Measurements from ENCODE around the gene FHIP1B.

FHIP1B gene

GRCh38 chr11:6206456-6207180, 27.8 kb downstream of the FHIP1B start:
- TF ChIP-seq NFIC (IDR thresholded peaks at IDR 0.05): no peak
- TF ChIP-seq CREB1 (IDR thresholded peaks at IDR 0.05; ENCODE audit: low read depth): no peak
- no peak for TF ChIP-seq YY1 (IDR thresholded peaks at IDR 0.05; ENCODE audit: low read depth)
- no peak for TF ChIP-seq TEAD4 (IDR thresholded peaks at IDR 0.05)

GRCh38 chr11:6205366-6205765, 29.1 kb downstream of the FHIP1B start, which contains the start of gene C11orf42:
TSS of gene C11orf42 (plus strand) at chr11:6205557. CDS start at chr11:6205616, 59 bp downstream.
- TF ChIP-seq YY1 (IDR thresholded peaks at IDR 0.05; ENCODE audit: low read depth): no peak
- no peak for TF ChIP-seq NFIC (IDR thresholded peaks at IDR 0.05)
- no peak for TF ChIP-seq FOXM1 (IDR thresholded peaks at IDR 0.05; ENCODE audit: borderline replicate concordance, low read depth)
- TF ChIP-seq TCF12 (IDR thresholded peaks at IDR 0.05; ENCODE audit: low read depth): no peak
- TF ChIP-seq REST (IDR thresholded peaks at IDR 0.05; ENCODE audit: low read depth): no peak
- TF ChIP-seq CREB1 (IDR thresholded peaks at IDR 0.05; ENCODE audit: low read depth): no peak
- TF ChIP-seq TEAD4 (IDR thresholded peaks at IDR 0.05): no peak

GRCh38 chr11:6204706-6205105, 29.7 kb downstream of the FHIP1B start:
- no peak for TF ChIP-seq REST (IDR thresholded peaks at IDR 0.05; ENCODE audit: low read depth)
- TF ChIP-seq MAX (IDR thresholded peaks at IDR 0.05): no peak
- TF ChIP-seq USF1 (IDR thresholded peaks at IDR 0.05): no peak
- TF ChIP-seq CREB1 (IDR thresholded peaks at IDR 0.05; ENCODE audit: low read depth): no peak
- TF ChIP-seq CEBPB (IDR thresholded peaks at IDR 0.05): no peak
- no peak for TF ChIP-seq NFIC (IDR thresholded peaks at IDR 0.05)
- TF ChIP-seq EP300 (IDR thresholded peaks at IDR 0.05; ENCODE audit: borderline replicate concordance): no peak
- TF ChIP-seq TCF12 (IDR thresholded peaks at IDR 0.05; ENCODE audit: low read depth): no peak
- TF ChIP-seq TEAD4 (IDR thresholded peaks at IDR 0.05): no peak

- TF ChIP-seq RAD21 (IDR thresholded peaks at IDR 0.05; ENCODE audit: low read depth): no peak
These were observed 31.1 kb downstream of the FHIP1B start for GRCh38 chr11:6203327-6203726.

GRCh38 chr11:6202041-6202440, 32.4 kb downstream of the FHIP1B start:
- TF ChIP-seq USF1 (IDR thresholded peaks at IDR 0.05) (no peak), TCF12 (IDR thresholded peaks at IDR 0.05; ENCODE audit: low read depth) (no peak)

- TF ChIP-seq NFIC (IDR thresholded peaks at IDR 0.05): no peak
- no peak for TF ChIP-seq CREB1 (IDR thresholded peaks at IDR 0.05; ENCODE audit: low read depth)
- no peak for TF ChIP-seq USF1 (IDR thresholded peaks at IDR 0.05)
- TF ChIP-seq YY1 (IDR thresholded peaks at IDR 0.05; ENCODE audit: low read depth): no peak
- no peak for TF ChIP-seq EP300 (IDR thresholded peaks at IDR 0.05; ENCODE audit: borderline replicate concordance)
- TF ChIP-seq EGR1 (IDR thresholded peaks at IDR 0.05): no peak
These were observed 33.0 kb downstream of the FHIP1B start for GRCh38 chr11:6201481-6201880.

- no peak for TF ChIP-seq TEAD4 (IDR thresholded peaks at IDR 0.05)
- no peak for TF ChIP-seq TCF12 (IDR thresholded peaks at IDR 0.05; ENCODE audit: low read depth)
- no peak for TF ChIP-seq RAD21 (IDR thresholded peaks at IDR 0.05; ENCODE audit: low read depth)
- TF ChIP-seq NFIC (IDR thresholded peaks at IDR 0.05): no peak
- no peak for TF ChIP-seq CEBPB (IDR thresholded peaks at IDR 0.05)
- no peak for TF ChIP-seq EP300 (IDR thresholded peaks at IDR 0.05; ENCODE audit: borderline replicate concordance)
- TF ChIP-seq YY1 (IDR thresholded peaks at IDR 0.05; ENCODE audit: low read depth): no peak
- TF ChIP-seq MAX (IDR thresholded peaks at IDR 0.05): no peak
- no peak for TF ChIP-seq USF1 (IDR thresholded peaks at IDR 0.05)
- TF ChIP-seq FOXM1 (IDR thresholded peaks at IDR 0.05; ENCODE audit: borderline replicate concordance, low read depth): no peak
- TF ChIP-seq REST (IDR thresholded peaks at IDR 0.05; ENCODE audit: low read depth): no peak
- no peak for TF ChIP-seq TAF1 (IDR thresholded peaks at IDR 0.05; ENCODE audit: low read depth)
- no peak for TF ChIP-seq CREB1 (IDR thresholded peaks at IDR 0.05; ENCODE audit: low read depth)
- TF ChIP-seq EGR1 (IDR thresholded peaks at IDR 0.05): no peak
- TF ChIP-seq ZBTB7A (IDR thresholded peaks at IDR 0.05; ENCODE audit: low read depth): no peak
These were observed 33.5 kb downstream of the FHIP1B start for GRCh38 chr11:6200975-6201374.

Data from Ishikawa (cell line).